NCI-H1417 (cell line): ENCODE results near the gene DPPA4.

Source experiments
- DNase-seq, 3 experiments: peaks; one replicate each; lab custom pipeline; 2025; lab: John Stamatoyannopoulos, UW

Gene DPPA4

DNA sequence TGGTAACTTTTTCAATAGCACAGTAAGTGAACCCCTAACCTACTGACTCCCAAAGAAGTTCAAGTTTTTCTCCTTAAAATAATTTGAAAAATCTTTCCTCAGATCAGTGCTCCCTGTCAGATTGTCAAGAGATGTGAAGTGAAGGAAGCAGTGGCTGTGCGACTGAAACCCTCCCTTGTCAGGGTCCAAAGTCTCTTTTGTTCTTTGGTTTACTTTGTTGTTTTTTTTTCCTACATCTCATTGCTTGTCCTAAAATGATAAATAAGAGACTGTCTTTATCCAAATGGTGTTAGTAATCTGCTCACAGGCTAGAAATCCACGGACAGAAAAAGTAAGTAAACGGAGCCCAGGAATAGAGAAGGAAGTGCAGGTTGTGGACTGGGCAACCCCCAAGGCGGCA is 976 bp upstream of the DPPA4 start:
- no peak for DNase-seq

GRCh38 chr3:109336291-109336861 is 970 bp downstream of the DPPA4 start:
- DNase-seq, result no peak

DNA sequence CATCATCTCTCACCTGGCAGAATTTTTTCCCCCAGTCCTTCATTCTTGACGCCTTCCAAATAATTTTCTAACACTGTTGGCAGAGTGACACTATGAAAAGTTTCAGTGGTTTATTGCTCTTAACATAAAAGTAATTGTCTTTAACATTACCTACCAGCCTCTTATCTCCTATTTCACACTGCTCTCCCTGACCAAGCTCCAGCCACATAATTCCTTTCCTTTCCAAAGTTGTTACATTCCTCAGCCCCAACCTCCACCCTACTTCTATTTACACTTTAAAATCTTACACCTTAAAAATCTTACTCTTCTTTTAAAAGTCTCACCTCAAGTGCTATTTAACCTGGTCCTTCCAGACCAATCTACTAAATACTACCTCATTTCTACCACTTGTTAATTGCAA is 2.8 kb downstream of the DPPA4 start:
- DNase-seq, result no peak

DNA sequence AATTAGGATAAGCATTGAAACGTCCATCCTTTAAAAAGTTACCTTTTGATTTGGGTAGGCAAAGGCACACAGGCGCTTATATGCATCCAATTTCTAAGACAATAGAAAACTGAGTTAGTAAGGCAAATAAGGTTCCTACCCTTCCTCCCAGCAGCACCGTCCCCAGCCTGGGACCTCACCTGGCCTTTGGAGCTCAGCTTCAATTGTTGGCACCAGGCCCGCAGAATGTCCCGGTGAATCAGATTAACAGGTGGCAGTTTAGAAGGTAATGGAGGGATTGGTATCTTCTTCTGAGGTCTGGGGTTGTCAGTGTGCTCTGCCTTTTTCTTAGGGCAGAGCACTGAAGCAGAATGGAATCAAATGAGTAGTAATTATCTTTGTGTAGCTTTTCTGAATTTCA is 5.7 kb downstream of the DPPA4 start:
- DNase-seq, result no peak

DNA sequence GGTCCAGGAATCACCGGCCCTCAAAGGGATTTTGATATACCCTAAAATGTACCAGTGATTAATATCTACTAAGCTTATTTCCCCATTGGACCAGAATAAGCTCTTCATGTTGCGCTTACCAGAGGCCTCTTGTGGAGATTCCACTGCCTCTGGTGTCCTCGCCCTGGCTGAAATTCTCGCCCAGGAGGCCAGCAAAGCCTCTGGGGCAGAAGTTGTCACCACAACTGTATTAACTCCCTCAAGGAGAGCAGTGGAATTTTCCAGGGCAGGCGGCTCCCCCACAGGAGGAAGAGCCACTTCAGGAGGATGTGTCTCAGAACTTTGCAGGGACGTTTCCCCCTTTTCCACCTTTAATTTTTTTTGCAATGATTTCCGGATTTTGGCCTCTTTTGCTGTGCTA is 6.9 kb downstream of the DPPA4 start:
- no peak for DNase-seq

GRCh38 chr3:109328202-109328601 is 9.1 kb downstream of the DPPA4 start:
- no peak for DNase-seq

GRCh38 chr3:109325657-109326056 is 11.7 kb downstream of the DPPA4 start:
- no peak for DNase-seq

- no peak for DNase-seq
These were observed 12.2 kb downstream of the DPPA4 start for GRCh38 chr3:109325109-109325508.

DNA sequence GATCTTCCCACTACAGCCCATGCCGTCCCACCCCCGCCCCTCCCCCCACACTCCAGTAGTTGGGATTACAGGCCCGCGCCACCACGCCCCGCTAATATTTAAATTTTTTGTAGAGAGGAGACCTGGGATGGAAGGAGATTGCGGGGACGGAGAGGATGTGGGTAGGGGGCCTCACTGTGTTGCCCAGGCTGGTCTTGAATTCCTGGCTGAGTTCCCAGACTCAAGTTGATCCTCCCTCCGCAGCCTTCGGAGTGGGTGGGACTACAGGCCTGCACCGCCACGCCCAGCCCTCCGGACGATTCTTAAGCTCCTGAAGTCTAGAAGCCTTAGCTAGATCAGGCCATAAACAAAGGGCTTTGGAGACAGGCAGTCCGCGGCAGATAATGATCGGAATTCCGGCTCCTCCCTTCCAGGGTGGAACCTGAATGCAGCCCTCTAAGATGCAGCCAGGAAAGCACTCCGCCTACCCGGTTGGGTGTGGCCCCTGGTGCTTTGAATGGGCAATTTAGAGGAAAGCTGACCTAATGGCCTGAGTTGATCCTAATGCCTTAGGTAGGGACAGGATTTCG is 21.1 kb downstream of the DPPA4 start, which contains the start of gene DPPA2:
TSS of gene DPPA2 (minus strand) at position 356 of the 569 bp plus-strand sequence. CDS start 1,975 bp downstream, outside the sequence.
- no peak for DNase-seq

- DNase-seq, result no peak
These were observed 24.3 kb downstream of the DPPA4 start for GRCh38 chr3:109313061-109313460.

DNA sequence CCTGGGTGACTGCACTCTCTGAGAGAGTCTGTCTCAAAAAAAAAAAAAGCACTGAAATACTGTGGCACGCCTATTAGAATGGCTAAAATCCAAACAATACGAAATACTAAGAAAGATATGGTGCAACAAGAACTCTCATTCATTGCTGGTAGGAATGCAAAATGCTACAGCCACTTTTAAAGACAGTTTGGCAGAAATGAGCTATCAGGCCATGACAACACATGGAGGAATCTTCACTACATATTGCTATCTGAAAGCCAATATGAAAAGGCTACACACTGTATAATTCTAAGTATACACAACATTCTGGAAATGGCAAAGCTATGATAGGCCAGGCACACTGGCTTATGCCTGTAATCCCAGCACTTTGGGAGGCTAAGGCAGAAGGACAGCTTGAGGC is 39.9 kb downstream of the DPPA4 start:
- DNase-seq, result no peak

- no peak for DNase-seq
These were observed 53.3 kb downstream of the DPPA4 start for GRCh38 chr3:109284071-109284470.

DNA sequence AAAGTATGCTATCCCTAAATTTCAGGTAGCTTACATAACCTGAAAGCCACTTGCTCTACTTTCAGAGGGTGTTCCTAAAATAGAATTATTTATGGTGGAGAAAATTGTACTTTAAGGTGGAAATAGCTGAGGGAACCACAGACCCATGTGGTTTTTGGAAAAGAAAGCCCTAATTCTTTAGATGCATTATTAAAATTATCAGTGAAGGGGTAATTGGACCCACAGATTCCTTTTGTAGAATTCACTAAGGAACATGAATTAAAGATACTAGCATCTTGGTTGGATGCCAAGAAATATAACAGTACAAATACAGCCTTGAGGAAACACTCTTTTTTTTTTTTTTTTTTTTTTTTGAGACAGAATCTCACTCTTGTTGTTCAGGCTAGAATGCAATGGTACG is 58.8 kb downstream of the DPPA4 start:
- no peak for DNase-seq

DNA sequence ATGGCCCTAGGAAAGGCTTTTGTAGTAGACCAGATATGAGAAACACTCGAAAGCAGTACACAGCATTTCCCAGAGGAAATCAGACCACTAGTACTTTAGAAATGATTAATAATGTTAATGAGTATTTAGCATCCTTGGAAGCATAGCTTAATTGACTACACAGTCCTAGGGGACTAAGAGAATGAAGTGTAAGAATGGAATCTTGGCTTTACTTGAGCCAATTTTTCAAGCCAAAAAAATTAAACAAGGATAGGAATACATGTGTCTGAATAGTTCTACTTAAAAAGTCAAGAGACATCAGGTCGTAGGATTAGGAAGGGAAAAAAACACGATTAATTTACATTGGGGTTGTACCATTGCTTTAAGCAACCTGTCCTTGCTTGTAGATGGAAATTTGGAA is 59.2 kb downstream of the DPPA4 start:
- DNase-seq, result no peak
